ENCODE data around the gene TRIM65. TPM values are rescaled to one million over a fixed set of nuclear protein-coding genes. Genes with fewer than 3 reads are reported as not detected.
A peak's percentile ranks its signal among the peaks of the same experiment; 100 is the strongest.

The TRIM65 gene, protein sequence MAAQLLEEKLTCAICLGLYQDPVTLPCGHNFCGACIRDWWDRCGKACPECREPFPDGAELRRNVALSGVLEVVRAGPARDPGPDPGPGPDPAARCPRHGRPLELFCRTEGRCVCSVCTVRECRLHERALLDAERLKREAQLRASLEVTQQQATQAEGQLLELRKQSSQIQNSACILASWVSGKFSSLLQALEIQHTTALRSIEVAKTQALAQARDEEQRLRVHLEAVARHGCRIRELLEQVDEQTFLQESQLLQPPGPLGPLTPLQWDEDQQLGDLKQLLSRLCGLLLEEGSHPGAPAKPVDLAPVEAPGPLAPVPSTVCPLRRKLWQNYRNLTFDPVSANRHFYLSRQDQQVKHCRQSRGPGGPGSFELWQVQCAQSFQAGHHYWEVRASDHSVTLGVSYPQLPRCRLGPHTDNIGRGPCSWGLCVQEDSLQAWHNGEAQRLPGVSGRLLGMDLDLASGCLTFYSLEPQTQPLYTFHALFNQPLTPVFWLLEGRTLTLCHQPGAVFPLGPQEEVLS
- total RNA-seq (10 to 100 TPM in 2 of 4 donors, 1 to 10 TPM in 2; 9.2 to 10.3 (median 9.7) TPM), polyA plus RNA-seq (10 to 100 TPM in 1 of 3 donors, 1 to 10 TPM in 2; 9.0 to 14.8 (median 9.0) TPM)
- long read RNA-seq, donor 1, transcript TRIM65-201 (6 exons, 3,439 nt), result major isoform, 7 of 15 reads
- long read RNA-seq, donor 1, partial matches to known transcripts, result 0 of 15 reads
- long read RNA-seq, donor 1, other reads (novel, unspliced or antisense), result 5 of 15 reads
- long read RNA-seq, donor 2, transcript TRIM65-201 (6 exons, 3,439 nt), result major isoform, 13 of 40 reads
- long read RNA-seq, donor 2, transcript TRIM65-204 (5 exons, 865 nt), result minor isoform, 9 of 40 reads
- long read RNA-seq, donor 2, partial matches to known transcripts, result 3 of 40 reads
- long read RNA-seq, donor 2, other reads (novel, unspliced or antisense), result 13 of 40 reads

DNA sequence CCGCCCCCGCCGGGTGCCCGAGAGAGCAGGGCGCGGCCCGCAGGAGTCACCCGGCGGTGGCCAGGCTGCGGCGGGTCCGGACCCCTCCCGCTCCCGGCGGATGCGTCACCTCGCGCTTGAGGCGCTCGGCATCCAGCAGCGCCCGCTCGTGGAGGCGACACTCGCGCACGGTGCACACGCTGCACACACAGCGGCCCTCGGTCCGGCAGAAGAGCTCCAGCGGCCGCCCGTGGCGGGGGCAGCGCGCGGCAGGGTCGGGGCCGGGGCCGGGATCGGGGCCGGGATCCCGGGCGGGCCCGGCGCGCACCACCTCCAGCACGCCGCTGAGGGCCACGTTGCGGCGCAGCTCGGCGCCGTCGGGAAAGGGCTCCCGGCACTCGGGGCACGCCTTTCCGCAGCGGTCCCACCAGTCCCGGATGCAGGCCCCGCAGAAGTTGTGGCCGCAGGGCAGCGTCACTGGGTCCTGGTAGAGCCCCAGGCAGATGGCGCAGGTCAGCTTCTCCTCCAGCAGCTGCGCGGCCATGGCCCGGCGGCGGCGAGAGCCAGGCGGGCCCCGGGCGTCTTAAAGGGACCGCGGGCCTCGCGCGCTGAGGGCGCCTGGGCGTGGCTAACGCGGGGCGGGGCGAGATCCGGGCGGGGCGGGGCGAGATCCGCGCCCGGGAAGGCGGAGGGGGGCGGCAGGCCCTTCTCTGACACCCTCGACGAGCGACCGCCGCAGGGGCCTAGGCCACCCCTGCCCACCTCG is at the start of gene TRIM65:
Gene TRIM65, minus strand, starts transcription at position 537 of the 745 bp plus-strand sequence. Its CDS starts 14 bp downstream, at position 523.
- Histone ChIP-seq H3K27me3 (ENCODE audit: insufficient read depth in 3 of 3, low read length in 2 of 3) (no peaks in the 10 kb centered on the region), H3K4me1 (peaks cover 21% of the 10 kb centered on the region), H3K36me3 (ENCODE audit: insufficient read depth in 1 of 2, low read depth in 1 of 2) (peaks cover under 1 to 54% of the 10 kb centered on the region in 2 donors), H3K4me3 (peak within 1 kb of the TSS; percentile 79), H3K27ac (peak within 1 kb of the TSS; percentile 97), H3K9me3 (no peaks in the 10 kb centered on the region)
- DNase-seq (peak; percentile 91 to 95), ATAC-seq (peak; percentile 82 to 87 (median 85))
- TF ChIP-seq, protein P1, sequence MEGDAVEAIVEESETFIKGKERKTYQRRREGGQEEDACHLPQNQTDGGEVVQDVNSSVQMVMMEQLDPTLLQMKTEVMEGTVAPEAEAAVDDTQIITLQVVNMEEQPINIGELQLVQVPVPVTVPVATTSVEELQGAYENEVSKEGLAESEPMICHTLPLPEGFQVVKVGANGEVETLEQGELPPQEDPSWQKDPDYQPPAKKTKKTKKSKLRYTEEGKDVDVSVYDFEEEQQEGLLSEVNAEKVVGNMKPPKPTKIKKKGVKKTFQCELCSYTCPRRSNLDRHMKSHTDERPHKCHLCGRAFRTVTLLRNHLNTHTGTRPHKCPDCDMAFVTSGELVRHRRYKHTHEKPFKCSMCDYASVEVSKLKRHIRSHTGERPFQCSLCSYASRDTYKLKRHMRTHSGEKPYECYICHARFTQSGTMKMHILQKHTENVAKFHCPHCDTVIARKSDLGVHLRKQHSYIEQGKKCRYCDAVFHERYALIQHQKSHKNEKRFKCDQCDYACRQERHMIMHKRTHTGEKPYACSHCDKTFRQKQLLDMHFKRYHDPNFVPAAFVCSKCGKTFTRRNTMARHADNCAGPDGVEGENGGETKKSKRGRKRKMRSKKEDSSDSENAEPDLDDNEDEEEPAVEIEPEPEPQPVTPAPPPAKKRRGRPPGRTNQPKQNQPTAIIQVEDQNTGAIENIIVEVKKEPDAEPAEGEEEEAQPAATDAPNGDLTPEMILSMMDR (IDR thresholded peaks at IDR 0.05), result peak; percentile 50
- 0 to 1% (median 0%) methylated on average over 50 to 102 of the region's 102 CpGs for WGBS, 3 donors
- intact Hi-C loops (cut with DNase I), result loop anchor here in 1 of 2 donors (2.0 to 5.0 kb wide), 2 partner anchors 42 to 129 kb away; partner anchors contain the start of genes GALK1 and WBP2

DNA sequence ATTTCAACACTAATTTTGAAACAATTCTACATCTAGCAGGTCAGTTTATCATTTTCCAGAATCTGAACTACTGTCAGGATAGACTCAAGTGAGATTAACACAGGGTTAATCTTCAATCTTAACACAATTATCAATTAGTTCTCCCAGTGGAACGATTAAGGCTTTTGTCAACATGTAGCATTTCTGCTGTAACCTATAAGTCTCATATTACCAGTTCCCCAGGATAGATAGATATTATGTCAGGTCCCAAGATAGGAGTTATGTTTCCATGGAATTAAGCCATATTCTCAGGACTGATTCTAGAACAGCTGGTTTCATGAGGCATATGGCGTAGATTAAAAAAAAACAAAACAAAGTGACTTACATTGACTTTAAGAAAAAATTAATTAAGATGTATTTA is 48.5 kb upstream of the TRIM65 start:
- TF ChIP-seq, protein P1 (IDR thresholded peaks at IDR 0.05), result no peak
- Histone ChIP-seq H3K4me3 (no peak overlapping the region), H3K4me1 (peaks cover 5% of the 10 kb centered on the region), H3K27ac (peak overlapping the region; percentile 47), H3K9me3 (no peaks in the 10 kb centered on the region), H3K27me3 (ENCODE audit: insufficient read depth in 3 of 3, low read length in 2 of 3) (no peaks in the 10 kb centered on the region), H3K36me3 (ENCODE audit: insufficient read depth in 1 of 2, low read depth in 1 of 2) (peaks cover 5 to 66% of the 10 kb centered on the region in 2 donors)
- ATAC-seq (no peak), DNase-seq (no peak)
- 25 to 43% (median 38%) methylated on average over 2 of the region's 2 CpGs for WGBS, 3 donors
- intact Hi-C loops (cut with DNase I), result no loop called here

DNA sequence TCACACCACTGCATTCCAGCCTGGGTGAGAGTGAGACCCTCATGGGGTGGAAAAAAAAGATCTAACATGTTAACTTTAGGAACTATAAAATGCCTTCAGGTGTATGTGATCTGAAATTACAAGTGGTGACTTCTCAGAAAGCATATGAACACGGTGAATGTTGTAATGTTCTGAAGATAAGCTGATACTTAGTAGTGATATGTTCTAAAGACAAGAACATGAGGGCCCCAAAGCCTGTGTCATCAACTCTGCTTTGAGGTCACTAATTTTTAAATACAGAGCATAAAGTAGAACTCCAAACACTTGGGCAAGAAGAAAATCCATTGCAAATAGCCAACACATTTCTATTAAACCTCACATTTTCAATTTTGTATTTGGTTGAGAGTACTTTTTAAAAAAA is 46.7 kb upstream of the TRIM65 start:
- intact Hi-C loops (cut with DNase I), result loop anchor here in 1 of 2 donors (5.0 kb wide), 1 partner anchor 34 kb away; the partner anchor contains the start of genes ACOX1 and TEN1
- Histone ChIP-seq H3K4me3 (no peak overlapping the region), H3K36me3 (ENCODE audit: insufficient read depth in 1 of 2, low read depth in 1 of 2) (peaks cover 0 to 48% of the 10 kb centered on the region in 2 donors), H3K4me1 (peaks cover 5% of the 10 kb centered on the region), H3K27me3 (ENCODE audit: insufficient read depth in 3 of 3, low read length in 2 of 3) (no peaks in the 10 kb centered on the region), H3K27ac (no peak overlapping the region), H3K9me3 (no peaks in the 10 kb centered on the region)
- 79 to 100% (median 89%) methylated on average over 1 of the region's 1 CpG for WGBS, 3 donors
- no peak for DNase-seq
- TF ChIP-seq, protein P1 (IDR thresholded peaks at IDR 0.05), result no peak
- ATAC-seq, result no peak

DNA sequence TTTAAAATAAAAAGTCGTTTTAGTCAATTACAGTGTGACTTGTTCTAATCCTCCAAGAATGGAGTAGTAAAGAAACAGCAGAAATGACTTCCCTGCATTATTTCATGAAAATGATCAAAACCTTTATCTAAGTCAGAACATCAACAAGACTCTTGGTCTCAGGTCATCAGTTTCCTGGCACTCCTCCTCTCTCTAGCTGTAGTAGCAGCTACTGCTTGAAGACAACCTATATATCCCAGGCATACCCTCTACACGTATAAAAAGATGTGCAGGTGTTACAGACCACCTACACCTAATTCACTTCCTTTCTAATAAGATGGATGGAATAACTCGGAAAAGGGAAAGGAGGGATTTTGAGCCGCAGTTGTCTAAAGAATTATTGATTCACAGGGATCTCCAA is 45.7 kb upstream of the TRIM65 start:
- TF ChIP-seq, protein P1 (IDR thresholded peaks at IDR 0.05), result no peak
- DNase-seq, result no peak
- WGBS, 3 donors, result 89 to 91% (median 91%) methylated on average over 4 of the region's 4 CpGs
- peaks cover 5% of the 10 kb centered on the region for H3K4me1 ChIP-seq
- no peak overlapping the region for H3K27ac ChIP-seq
- no peaks in the 10 kb centered on the region for H3K9me3 ChIP-seq
- H3K36me3 ChIP-seq (ENCODE audit: insufficient read depth in 1 of 2, low read depth in 1 of 2), result peaks cover 0 to 38% of the 10 kb centered on the region in 2 donors
- intact Hi-C loops (cut with DNase I), result loop anchor here in 1 of 2 donors (5.0 kb wide), 1 partner anchor 35 kb away; the partner anchor contains the start of genes ACOX1 and TEN1
- H3K27me3 ChIP-seq (ENCODE audit: insufficient read depth in 3 of 3, low read length in 2 of 3), result no peaks in the 10 kb centered on the region
- no peak for ATAC-seq
- H3K4me3 ChIP-seq, result no peak overlapping the region
